NB4 (cell line): ENCODE data around the gene MCM3.

Experiments
- CTCF ChIP-seq: IDR thresholded peaks from one replicate; pipeline ENCODE4 v1.5.1; 2012; ENCODE audit warnings: low read depth, low read length
- POLR2A ChIP-seq: IDR thresholded peaks from 2 replicates; pipeline ENCODE4 v1.6.1; 2011; ENCODE audit warnings: mild to moderate bottlenecking; ENCODE audit not compliant: insufficient read length; ENCODE audit errors: extremely low read depth

GRCh38 chr6:52304983-52305390, 20.4 kb upstream of the MCM3 start:
- TF ChIP-seq CTCF, result no peak
- no peak for TF ChIP-seq POLR2A
